Astrocyte (in vitro differentiated cells and primary cell): ENCODE measurements around the gene ANO2.

ENCODE experiments used
- CTCF ChIP-seq: IDR thresholded peaks from 2 replicates; pipeline ENCODE4 v1.5.1; 2011; ENCODE audit warnings: low read depth, mild to moderate bottlenecking, inconsistent platforms, low read length, moderate library complexity; ENCODE audit not compliant: insufficient read depth
- EZH2 ChIP-seq: IDR thresholded peaks from 2 replicates; pipeline ENCODE4 v1.6.1; 2012; ENCODE audit warnings: mild to moderate bottlenecking, low read length, inconsistent platforms; ENCODE audit not compliant: insufficient read depth

GRCh38 chr12:5872745-5873144 is 72.3 kb downstream of the ANO2 start:
- TF ChIP-seq CTCF (peak; percentile 28), EZH2 (no peak)
